Activated T-helper 17 cell treated with anti-CD3 and anti-CD28 coated beads, Interleukin-2, amount 50 U/mL, for 72 hours (primary cell): ENCODE results near the gene ANAPC16. TPM values are rescaled to one million over a fixed set of nuclear protein-coding genes. Genes with fewer than 3 reads are reported as not detected.
A peak's percentile ranks its signal among the peaks of the same experiment; 100 is the strongest.
"Not testable (repeated sequence)": the region's sequence is repeated elsewhere in the genome, so short reads cannot be mapped to it uniquely, and the experiment has no call there.

Experiments used
- ATAC-seq: fragments of 150-1000 bp; cut with Tn5 transposase; replicated peaks from 2 replicates; pipeline ENCODE4 v1.10.0; 2021; ENCODE audit warnings: mild to moderate bottlenecking, moderate library complexity
- H3K27ac Mint-ChIP-seq: one replicate; pipeline ENCODE4 v1.8.0; 2022; ENCODE audit warnings: mixed read lengths
- H3K27me3 Mint-ChIP-seq: one replicate; pipeline ENCODE4 v1.8.0; 2022; ENCODE audit warnings: mixed read lengths
- H3K36me3 Mint-ChIP-seq: one replicate; pipeline ENCODE4 v1.8.0; 2022; ENCODE audit warnings: low read depth, mild to moderate bottlenecking, mixed read lengths
- H3K4me1 Mint-ChIP-seq: one replicate; pipeline ENCODE4 v1.8.0; 2022; ENCODE audit warnings: mixed read lengths
- H3K4me3 Mint-ChIP-seq: one replicate; pipeline ENCODE4 v1.8.0; 2022; ENCODE audit warnings: mild to moderate bottlenecking, mixed read lengths
- H3K9me3 Mint-ChIP-seq: one replicate; pipeline ENCODE4 v1.8.0; 2022; ENCODE audit warnings: mixed read lengths
- total RNA-seq, 2 donors: library from RNA; stranded (reverse); gene quantifications; one replicate each; pipeline ENCODE4 v1.2.3, GENCODE V29; 2022

The ANAPC16 gene
- total RNA-seq, 2 donors from 2014 or later = 74.3 to 119 TPM

DNA sequence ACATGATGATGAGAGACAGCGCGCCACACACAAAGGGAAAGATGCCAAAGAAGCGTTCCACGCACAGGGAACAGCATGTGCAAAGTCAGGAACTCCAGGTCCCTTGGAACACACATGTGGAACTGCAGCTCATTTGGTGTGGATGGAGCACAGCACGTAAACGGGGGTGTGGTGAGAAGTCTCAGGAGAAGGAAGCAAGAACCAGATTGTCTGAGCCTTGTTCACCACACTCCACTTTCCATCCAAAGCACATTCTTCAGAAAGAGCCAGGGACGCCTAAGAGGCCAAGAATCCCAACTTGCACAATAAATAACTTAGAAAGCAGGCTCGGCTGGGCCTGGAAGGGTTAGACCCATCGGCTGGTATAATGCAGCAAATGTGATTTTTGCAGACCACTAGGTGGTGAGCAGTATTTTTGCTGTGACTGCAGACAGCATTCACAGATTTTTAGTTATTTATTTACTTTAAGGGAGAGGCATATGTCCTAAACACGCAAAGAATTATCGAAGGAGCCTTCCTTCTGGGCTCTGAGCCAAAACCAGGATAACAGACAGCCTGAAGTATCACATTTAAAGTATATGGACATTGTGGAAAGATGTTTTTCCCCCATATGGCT, 28.1 kb downstream of the ANAPC16 start:
- Mint-ChIP-seq H3K36me3 (no peaks in the 10 kb centered on the region), H3K27ac (peak overlapping the region; percentile 50)
- no peak for ATAC-seq

DNA sequence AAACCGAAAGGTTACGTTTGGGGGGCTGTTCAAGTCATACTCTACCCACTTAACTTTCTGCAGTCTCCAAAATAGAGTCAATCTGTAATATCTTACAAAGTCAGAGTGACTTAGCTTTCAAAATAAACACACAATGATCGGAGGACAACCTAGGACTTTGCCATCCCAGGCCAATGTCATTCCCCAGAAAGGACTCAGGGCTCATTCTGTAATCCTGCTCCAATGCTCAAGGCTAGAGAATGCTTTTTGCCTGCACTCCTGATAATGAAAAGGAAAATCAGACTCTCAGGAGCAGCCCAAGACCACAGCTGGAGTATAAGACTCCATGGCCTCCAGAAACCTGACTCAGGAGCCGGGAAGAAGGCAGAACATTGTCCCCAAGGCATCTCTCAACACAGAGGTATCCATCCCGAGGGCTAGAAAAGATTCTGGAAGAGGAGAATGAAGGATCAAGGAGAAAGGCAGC, 28.8 kb downstream of the ANAPC16 start:
- ATAC-seq = no peak
- peak overlapping the region; percentile 17 for H3K4me3 Mint-ChIP-seq
- H3K9me3 Mint-ChIP-seq = no peaks in the 10 kb centered on the region
- H3K27me3 Mint-ChIP-seq = no peaks in the 10 kb centered on the region
- peak overlapping the region; percentile 30 for H3K27ac Mint-ChIP-seq
- H3K36me3 Mint-ChIP-seq = no peaks in the 10 kb centered on the region
- peaks cover 31% of the 10 kb centered on the region for H3K4me1 Mint-ChIP-seq

More for the DNA sequence above, 28.1 kb downstream of the ANAPC16 start:
- H3K27me3 Mint-ChIP-seq = no peaks in the 10 kb centered on the region
- H3K4me1 Mint-ChIP-seq = peaks cover 34% of the 10 kb centered on the region
- H3K4me3 Mint-ChIP-seq = peak overlapping the region; percentile 17
- H3K9me3 Mint-ChIP-seq = no peaks in the 10 kb centered on the region

DNA sequence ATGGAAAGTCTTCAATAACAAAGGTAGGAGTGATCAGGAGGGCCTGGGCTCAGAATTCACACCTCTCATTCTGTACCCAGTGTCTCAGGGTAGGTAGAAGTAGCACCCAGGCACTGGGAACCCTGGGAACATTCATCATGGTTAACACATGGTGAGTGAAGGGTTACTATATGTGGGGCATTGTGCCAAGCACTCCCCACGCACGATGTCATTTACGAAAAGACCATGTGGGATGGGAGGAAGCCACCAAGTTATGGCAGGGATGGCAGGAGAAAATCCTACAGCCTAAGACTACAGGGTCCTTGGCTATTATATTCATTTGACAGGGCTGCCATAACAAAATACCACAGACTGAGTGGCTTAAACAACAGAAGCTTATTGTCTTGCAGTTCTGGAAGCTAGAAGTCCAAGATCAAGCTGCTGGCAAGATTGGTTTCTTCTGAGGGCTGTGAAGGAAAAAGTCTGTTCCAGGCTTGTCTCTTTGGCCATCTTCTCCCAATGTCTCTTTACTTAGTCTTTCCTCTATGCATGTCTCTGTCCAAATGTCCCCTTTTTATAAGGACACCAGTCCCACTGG, 30.2 kb downstream of the ANAPC16 start:
- H3K4me3 Mint-ChIP-seq = peak overlapping the region; percentile 5
- H3K4me1 Mint-ChIP-seq = peaks cover 31% of the 10 kb centered on the region
- H3K36me3 Mint-ChIP-seq = no peaks in the 10 kb centered on the region
- no peak for ATAC-seq
- H3K27me3 Mint-ChIP-seq = no peaks in the 10 kb centered on the region
- no peak overlapping the region for H3K27ac Mint-ChIP-seq
- no peaks in the 10 kb centered on the region for H3K9me3 Mint-ChIP-seq

DNA sequence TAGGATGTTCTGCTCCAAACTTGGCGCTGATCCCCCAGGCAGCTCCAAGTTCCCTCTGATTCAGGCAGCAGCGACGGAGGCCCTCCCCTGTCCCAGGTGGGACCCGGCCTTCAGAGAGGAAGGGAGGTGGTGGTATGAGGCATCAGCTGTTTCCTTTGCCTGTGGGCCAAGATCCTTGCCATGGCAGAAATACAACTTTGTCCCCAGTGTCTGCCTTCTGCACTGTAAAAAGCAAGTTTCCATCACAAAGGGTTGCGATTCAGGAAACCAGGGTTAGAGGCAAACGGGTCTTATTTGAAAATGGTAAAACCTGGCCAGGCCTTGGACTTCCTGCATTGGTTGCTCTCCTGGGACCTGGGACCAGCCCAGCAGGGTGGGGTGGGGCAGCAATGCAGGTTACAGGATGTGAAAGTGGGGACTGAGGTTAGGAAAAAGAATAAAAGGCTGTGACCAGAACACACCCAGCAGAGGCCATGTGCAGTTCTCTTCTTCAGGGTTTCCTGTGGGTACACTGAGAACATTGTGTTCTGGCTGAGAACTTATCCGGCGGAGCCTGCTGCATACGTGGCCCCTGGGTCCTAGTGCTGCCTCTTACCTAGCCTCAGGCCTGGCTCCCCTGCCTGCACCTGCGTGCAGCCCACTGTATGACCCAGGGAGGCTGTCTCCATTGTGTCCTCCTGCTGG, 32.8 kb downstream of the ANAPC16 start:
- Mint-ChIP-seq H3K27me3 (no peaks in the 10 kb centered on the region), H3K27ac (peak overlapping the region; percentile 90), H3K4me3 (peak overlapping the region; percentile 89), H3K36me3 (no peaks in the 10 kb centered on the region), H3K4me1 (peaks cover 33% of the 10 kb centered on the region), H3K9me3 (no peaks in the 10 kb centered on the region)
- ATAC-seq = peak; percentile 88

DNA sequence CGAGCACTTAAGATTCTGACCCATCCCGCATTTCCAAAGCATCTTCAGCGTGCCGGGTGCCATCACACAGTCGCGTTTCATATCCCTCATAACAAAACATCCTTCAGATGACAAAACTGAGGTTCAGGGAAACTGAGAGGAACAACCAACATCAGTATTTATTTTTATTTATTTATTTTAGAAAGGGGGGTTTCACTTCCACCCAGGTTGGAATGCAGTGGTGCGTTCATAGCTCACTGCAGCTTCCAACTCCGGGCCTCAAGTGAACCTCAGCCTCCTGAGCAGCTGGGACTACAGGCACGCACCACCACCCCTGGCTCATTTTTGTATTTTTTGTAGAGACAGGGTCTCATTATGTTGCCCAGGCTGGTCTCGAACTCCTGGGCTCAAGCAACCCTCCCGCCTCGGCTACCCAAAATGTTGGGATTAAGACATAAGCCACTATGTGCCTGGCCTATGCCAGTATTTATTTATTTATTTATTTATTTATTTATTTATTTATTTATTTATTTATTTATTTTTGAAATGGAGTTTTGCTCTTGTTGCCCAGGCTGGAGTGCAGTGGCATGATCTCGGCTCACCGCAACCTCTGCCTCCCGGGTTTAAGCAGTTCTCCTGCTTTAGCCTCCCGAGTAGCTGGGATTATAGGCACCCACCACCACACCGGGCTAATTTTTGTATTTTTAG, 33.5 kb downstream of the ANAPC16 start:
- not testable (repeated sequence) for H3K9me3 Mint-ChIP-seq, H3K27me3 Mint-ChIP-seq, H3K36me3 Mint-ChIP-seq, ATAC-seq
- Mint-ChIP-seq H3K4me3 (peak overlapping the region; percentile 89), H3K27ac (peak overlapping the region; percentile 90), H3K4me1 (peaks cover 30% of the 10 kb centered on the region)

DNA sequence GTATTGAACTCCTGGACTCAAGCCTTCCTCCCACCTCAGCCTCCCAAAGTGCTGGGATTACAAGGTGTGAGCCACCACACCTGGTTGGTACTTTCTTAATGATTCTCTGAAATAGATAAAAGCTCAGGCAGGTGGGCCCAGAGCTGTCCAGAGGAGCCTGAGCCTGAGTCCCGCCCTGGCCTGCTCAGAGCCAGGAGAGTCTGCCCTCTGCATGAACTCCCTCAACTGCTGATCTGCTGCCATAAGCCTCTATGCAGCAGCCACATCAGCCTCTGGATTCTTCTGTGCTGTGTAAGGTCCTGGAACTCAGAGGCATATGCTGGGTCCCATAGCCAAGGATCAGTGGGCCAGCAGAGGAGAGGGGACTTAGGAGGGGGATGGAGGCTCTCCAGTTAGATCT, 34.9 kb downstream of the ANAPC16 start:
- Mint-ChIP-seq H3K27me3 (no peaks in the 10 kb centered on the region), H3K36me3 (no peaks in the 10 kb centered on the region), H3K4me3 (peak overlapping the region; percentile 89), H3K27ac (peak overlapping the region; percentile 25), H3K4me1 (peaks cover 30% of the 10 kb centered on the region), H3K9me3 (no peaks in the 10 kb centered on the region)
- no peak for ATAC-seq

DNA sequence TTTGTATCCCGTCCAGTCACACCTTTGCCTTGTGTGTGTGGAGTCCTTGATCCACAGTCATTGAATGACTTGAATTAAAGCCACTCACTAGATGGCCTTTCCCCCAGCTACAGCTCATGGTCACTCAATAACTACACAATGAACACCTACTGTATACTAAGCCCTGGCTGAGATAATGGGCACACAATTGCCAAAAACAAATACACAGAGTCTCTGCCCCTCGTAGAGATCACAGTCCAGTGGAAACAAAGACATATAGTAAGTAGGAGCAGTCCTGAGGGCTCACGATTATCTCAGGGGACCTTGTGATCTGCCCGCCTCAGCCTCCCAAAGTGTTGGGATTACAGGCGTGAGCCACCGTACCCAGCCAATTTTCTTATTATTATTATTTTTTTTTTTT, 35.8 kb downstream of the ANAPC16 start:
- no peaks in the 10 kb centered on the region for H3K27me3 Mint-ChIP-seq
- peaks cover 32% of the 10 kb centered on the region for H3K4me1 Mint-ChIP-seq
- ATAC-seq = no peak
- no peaks in the 10 kb centered on the region for H3K36me3 Mint-ChIP-seq
- no peaks in the 10 kb centered on the region for H3K9me3 Mint-ChIP-seq
- H3K4me3 Mint-ChIP-seq = no peak overlapping the region
- no peak overlapping the region for H3K27ac Mint-ChIP-seq

DNA sequence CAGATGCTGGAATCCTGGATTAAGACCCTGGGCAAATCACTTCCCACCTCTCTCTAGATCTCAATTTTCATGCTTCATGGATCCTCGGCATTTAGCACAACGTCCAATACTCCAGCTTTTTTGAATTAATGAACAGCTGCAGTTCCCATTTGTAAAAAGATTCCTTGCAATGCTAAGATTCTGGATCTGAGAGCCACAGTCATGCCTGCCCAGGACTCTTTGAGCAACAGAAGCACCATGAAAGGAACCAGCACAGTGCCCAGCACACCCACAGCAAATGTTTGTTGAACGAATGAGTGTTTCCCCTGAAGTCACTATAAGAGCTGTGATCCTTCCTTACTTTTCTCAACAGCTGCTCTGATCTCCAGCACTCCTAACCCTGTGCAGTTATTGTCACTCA, 37.2 kb downstream of the ANAPC16 start:
- peaks cover 40% of the 10 kb centered on the region for H3K4me1 Mint-ChIP-seq
- no peak for ATAC-seq
- H3K9me3 Mint-ChIP-seq = no peaks in the 10 kb centered on the region
- H3K27me3 Mint-ChIP-seq = no peaks in the 10 kb centered on the region
- H3K4me3 Mint-ChIP-seq = peak overlapping the region; percentile 40
- peak overlapping the region; percentile 86 for H3K27ac Mint-ChIP-seq
- H3K36me3 Mint-ChIP-seq = no peaks in the 10 kb centered on the region

DNA sequence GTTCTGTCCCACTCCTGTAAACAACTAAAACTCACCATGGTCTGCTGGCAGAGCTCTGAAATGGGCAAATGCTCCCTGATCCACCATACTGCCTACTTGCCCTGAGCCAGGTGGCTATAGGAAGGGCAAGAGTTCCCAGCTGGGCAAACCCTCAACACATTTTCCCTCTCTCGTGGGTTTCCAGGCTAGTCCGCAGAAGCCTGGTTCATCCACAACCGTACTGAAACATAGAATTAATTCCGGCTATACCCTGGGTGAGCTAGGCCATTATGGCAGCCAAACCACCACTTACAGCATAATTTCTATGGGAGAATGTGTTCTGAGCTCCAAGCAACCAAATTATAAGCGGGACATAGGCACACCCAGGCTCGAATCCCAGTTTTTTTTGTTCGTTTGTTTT, 37.8 kb downstream of the ANAPC16 start:
- no peak for ATAC-seq
- H3K27ac Mint-ChIP-seq = peak overlapping the region; percentile 86
- H3K36me3 Mint-ChIP-seq = no peaks in the 10 kb centered on the region
- H3K4me1 Mint-ChIP-seq = peaks cover 41% of the 10 kb centered on the region
- H3K4me3 Mint-ChIP-seq = peak overlapping the region; percentile 40
- no peaks in the 10 kb centered on the region for H3K27me3 Mint-ChIP-seq
- H3K9me3 Mint-ChIP-seq = no peaks in the 10 kb centered on the region

DNA sequence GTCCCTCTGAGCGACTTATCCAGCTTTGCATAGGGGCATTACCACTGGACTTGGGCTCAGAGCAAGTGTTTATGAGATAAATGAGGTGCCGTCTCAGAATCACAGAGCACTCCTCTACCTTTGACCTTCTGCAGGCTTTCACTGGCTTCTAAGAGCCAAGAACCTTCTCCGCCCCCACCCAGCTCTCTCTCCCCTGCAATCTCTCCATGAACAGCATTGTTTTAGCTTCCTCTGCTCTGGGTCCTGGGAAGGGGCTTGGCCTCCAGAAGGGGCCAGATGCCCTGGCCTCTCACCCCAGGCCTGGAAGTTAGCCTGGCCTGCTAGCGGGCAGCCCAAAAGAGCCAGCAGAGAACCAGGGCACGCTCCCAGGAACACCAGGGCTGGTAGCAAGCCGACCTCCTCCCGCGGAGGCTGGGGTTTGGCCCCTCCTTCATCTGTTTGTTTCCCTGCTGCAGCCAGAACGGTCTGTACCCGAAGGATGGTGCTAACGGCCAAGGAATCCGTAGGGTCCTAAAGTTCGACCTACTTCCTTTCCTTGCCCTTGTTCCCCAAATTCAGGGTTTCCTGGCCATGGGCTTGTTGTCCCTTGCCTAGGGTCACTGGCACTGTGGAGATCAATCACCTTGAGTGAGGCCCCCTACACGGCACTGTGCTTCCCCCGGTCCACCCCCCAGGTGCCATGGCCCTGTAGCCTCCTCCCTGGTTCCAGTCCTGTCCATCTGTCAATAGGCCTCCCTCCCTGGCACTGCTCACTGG, 39.2 kb downstream of the ANAPC16 start:
- peak overlapping the region; percentile 80 for H3K4me3 Mint-ChIP-seq
- no peaks in the 10 kb centered on the region for H3K9me3 Mint-ChIP-seq
- peak; percentile 28 for ATAC-seq
- no peaks in the 10 kb centered on the region for H3K27me3 Mint-ChIP-seq
- H3K4me1 Mint-ChIP-seq = peaks cover 53% of the 10 kb centered on the region
- peak overlapping the region; percentile 75 for H3K27ac Mint-ChIP-seq
- peaks cover 4% of the 10 kb centered on the region for H3K36me3 Mint-ChIP-seq

DNA sequence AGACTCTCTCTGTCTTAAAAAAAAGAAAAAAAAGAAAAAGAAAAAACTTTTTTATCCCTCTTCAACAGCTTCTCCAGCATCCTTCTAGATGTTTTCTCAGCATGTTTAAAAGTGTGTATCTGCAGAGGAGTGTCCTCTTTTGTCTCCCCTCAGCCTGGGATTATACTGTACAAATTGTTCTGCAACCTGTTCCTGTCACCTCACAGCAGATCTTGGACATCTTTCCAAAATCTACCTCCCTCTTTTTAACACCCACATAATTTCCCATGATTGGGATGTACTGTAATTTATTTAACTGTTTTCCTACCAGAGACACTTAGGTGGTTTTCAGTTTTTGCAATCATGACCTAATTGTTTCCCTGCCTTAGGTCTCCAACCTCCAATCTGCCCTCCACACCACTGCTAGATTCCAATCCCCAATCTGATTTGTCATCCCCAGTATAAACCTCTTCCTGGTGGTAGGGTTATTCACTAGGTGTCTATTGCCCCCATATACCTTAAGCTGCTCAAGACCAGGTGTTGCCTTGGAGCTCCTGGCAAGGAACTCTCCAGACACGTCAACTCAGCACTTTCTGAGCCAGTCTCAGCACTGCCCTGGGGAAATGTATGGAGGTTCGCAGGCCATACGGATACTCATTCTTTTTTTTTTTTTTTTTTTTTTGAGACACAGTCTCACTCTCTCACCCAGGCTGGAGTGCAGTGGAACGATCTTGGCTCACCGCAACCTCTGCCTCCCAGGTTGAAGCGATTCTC, 40.3 kb downstream of the ANAPC16 start:
- peaks cover 55% of the 10 kb centered on the region for H3K4me1 Mint-ChIP-seq
- no peak for ATAC-seq
- no peaks in the 10 kb centered on the region for H3K27me3 Mint-ChIP-seq
- H3K36me3 Mint-ChIP-seq = peaks cover 13% of the 10 kb centered on the region
- peak overlapping the region; percentile 78 for H3K27ac Mint-ChIP-seq
- peak overlapping the region; percentile 80 for H3K4me3 Mint-ChIP-seq
- no peaks in the 10 kb centered on the region for H3K9me3 Mint-ChIP-seq

DNA sequence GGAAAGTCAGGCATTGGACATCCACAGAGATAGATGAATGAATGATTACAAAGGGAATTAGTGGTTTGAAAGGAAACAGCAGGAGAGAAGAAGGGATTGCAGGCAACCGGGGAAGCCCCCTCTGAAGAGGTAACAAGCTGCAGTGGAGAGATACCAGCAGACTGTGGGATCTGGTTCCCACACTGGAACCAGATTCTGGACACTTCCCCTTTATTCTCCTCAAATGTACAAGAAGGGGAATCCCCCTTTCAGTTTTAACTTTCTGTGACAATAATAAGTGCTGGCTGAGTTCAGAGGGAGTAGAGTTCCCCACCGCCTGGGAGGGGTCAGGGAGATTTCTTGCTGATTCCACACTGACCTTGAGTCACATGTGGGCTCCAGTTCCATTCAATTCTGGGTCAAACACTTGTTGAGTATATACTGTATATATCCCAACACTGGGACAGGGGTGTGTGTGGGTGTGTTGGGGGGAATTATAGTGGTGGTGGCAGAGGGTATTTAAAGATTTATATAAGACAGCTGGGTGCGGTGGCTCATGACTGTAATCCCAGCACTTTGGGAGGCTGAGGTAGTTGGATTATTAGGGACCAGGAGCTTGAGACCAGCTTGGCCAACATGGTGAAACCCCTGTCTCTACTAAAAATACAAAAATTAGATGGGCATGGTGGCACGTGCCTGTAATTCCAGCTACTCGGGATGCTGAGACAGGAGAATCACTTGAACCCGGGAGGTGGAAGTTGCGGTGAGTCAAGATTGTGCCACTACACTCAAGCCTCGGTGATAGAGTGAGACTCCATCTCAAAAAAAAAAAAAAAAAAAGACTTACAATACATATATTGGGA, 41.5 kb downstream of the ANAPC16 start:
- peaks cover 58% of the 10 kb centered on the region for H3K4me1 Mint-ChIP-seq
- ATAC-seq = peak; percentile 1
- H3K4me3 Mint-ChIP-seq = peak overlapping the region; percentile 80
- H3K9me3 Mint-ChIP-seq = no peaks in the 10 kb centered on the region
- peak overlapping the region; percentile 88 for H3K27ac Mint-ChIP-seq
- no peaks in the 10 kb centered on the region for H3K27me3 Mint-ChIP-seq
- peaks cover 21% of the 10 kb centered on the region for H3K36me3 Mint-ChIP-seq

DNA sequence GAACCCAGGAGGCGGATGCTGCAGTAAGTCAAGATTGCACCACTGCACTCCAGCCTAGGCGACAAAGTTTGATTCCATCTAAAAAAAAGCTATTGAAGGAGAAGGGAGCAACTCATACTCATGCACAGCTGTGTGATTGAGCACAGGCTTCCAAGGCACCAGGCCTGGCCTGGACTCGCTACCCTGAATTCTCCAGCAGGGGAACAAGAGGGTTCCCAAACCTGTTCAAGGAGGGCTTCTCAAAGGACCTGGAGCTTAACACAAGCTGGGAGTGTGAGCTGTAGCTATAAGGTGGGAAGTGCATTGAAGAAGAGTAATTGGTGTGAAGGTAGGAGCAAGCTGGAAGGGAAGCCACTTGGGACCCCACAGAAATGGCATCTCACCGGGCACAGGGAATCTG, 42.8 kb downstream of the ANAPC16 start:
- H3K36me3 Mint-ChIP-seq = peaks cover 21% of the 10 kb centered on the region
- no peak for ATAC-seq
- H3K27me3 Mint-ChIP-seq = no peaks in the 10 kb centered on the region
- H3K4me1 Mint-ChIP-seq = peaks cover 48% of the 10 kb centered on the region
- peak overlapping the region; percentile 94 for H3K4me3 Mint-ChIP-seq
- H3K9me3 Mint-ChIP-seq = no peaks in the 10 kb centered on the region
- peak overlapping the region; percentile 100 for H3K27ac Mint-ChIP-seq
